HG02973 (cell line): Measurements from ENCODE around the gene MAGEA6.
"Not testable (repeated sequence)": the region's sequence is repeated elsewhere in the genome, so short reads cannot be mapped to it uniquely, and the experiment has no call there.

ENCODE experiments used
- ATAC-seq: cut with Tn5 transposase; IDR thresholded peaks from one replicate; pipeline ENCODE4 v1.9.1; 2021; ENCODE audit warnings: moderate library complexity; ENCODE audit not compliant: unreplicated experiment

MAGEA6 gene, protein sequence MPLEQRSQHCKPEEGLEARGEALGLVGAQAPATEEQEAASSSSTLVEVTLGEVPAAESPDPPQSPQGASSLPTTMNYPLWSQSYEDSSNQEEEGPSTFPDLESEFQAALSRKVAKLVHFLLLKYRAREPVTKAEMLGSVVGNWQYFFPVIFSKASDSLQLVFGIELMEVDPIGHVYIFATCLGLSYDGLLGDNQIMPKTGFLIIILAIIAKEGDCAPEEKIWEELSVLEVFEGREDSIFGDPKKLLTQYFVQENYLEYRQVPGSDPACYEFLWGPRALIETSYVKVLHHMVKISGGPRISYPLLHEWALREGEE

DNA sequence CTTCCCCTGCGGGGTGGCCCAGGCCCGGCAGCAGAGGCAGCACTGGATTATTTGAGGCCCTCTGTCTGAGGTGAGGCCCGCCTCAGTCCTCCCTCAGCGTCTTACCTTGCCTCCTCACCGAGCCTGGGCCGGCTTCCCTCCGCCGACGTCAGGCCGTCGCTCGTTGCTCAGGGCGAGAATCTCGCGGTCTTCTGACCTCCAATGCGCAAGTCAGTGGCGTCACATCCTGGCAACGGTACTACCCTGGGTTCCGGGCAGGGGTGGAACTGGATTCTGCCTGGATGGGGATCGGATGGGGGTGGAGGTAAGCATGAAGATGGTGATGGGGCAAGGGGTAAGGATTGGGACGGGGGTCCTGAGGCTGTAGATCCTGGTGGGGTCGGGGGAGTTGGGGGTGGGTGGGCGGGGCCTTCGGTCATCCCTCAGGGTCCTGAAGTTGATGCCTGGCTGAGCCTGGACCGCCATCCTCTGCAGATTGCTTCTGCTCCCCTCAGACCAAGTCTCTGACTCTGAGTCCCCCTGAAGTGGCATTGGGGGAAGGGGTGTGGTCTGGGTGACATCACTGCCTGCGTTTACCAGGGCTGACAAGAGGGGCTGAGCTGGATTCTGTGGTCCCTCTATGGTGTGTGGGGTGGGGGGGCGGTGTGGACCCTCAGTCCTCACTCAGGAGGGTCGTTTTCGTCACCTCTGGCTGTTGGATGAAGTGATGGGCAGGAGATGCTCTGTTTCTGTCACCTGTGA is at the start of gene MAGEA6:
Gene MAGEA6, minus strand, starts transcription at position 141 of the 741 bp plus-strand sequence. CDS start 2,039 bp downstream, outside the sequence.
- not testable (repeated sequence) for ATAC-seq

DNA sequence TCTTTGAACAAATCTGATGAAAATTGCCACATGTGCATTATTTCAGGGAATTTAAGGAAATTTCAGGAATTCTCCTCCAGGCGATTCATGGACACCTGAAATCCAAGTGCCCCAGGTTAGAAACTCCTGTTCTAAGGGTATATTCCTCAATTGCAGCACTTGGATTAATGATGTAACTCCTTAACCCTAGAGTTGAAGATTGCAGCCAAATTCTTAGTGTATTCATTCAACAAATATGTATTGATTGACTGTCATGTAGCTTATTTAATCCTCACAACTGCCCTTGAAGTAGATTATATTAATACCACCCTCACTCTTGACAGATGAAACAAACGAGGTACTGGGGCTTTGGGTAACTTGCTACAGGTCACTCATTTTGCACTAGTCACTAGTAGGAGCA is 49.8 kb upstream of the MAGEA6 start:
- no peak for ATAC-seq

DNA sequence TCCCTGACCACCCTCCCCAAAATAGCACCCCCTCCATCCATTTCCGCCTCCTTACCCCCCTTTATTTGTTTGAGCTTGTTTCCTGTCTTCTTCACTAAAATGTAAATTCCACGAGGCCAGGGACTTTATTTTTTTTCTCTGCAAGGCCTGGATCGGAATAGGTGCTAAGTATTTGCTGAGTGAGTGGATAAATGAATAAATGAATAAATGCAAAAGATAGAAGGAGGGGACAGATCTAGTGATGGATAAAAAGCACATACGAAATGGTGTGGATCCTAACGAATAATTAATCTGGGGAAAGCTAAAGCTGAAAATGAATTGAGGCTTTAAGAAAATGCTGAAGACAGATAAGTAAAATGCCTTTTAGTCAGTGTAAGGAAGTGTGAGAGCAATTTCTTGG is 48.9 kb upstream of the MAGEA6 start:
- ATAC-seq, result no peak

DNA sequence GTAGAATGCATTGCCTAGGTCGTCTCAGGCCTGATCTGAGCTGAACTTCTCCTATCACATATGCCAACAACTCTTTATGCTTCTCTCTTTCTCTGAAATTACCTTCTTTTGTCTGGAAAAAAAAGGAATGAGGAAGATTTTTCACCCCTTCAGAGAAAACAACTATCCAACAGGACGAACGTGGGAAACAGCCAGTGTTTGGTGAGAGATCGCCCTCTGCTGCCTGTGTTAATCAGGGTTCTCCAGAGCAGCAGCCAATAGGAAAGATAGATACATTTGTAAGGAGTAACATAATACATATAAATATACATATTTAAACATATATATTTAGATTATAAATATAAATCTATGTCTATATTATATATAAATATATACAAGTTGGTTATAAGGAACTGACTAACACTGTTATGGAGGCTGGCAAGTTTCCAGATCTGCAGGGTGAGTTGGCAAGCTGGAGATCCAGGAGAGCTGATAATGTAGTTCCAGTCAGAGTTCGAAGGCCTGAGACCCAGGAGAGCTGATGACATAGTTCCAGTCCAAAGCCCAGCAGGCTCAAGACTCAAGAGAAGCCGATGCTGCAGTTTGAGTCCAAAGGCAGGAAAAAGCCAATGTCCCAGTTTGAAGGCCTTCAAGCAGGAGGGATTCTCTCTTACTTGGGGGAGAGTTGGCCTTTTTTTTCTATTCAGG is 47.7 kb upstream of the MAGEA6 start:
- ATAC-seq, result no peak

DNA sequence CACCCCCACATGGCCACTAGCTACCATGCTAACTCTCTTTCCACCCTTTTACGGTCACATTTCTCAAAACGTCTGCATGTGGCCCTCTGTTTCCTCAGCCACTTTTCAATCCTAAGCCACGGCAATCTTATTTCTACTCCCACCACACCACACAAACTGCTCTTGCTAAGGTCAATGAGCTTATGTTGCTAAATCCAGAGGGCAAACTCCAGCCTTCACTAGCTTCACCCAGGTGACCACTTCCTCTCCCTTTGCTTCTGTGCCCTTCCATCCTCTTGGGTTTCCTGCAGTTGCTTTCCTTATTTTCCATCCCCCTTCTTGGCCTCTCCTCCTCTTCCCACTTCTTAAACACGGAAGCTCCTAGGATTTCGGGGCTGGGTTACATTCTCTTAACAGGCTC is 44.6 kb upstream of the MAGEA6 start:
- no peak for ATAC-seq

DNA sequence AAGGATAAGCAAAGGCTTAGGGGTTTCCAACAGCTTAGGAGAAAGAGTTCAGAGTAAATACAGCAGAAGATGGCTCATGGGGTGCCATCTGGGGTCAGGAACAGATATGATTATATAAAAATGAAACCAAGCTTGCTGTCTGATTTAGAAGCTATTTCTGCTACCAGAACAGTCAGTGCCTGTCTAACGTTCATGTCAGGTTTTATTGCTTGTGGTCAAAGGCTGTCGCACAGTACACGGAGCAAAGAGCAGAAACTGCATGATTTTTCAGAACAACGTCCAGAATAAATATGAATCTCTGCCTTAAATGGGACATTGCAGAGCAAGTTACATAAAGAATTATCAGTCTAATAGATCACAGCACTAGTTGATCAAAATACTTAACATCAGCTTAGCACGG is 43.7 kb upstream of the MAGEA6 start:
- no peak for ATAC-seq

DNA sequence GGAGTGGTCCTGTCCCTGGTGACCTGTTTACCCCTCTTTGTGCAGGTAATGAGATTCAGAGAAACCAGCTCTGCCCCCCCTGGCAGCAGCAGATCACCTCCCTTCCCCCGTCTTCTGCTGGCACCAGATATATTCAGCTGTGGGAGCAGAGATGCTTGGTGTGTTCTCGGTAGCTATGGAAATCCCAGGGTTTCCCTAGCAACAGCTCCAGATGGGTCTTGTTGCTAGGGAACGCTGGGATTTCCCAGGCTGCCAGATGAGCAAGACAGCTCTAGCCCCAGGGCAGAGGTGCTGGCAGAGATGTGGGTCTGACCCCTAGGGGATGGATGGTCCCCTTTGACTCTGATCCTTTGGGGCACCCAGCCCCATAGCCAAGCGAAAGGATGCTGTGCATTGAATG is 40.9 kb upstream of the MAGEA6 start:
- ATAC-seq, result no peak

DNA sequence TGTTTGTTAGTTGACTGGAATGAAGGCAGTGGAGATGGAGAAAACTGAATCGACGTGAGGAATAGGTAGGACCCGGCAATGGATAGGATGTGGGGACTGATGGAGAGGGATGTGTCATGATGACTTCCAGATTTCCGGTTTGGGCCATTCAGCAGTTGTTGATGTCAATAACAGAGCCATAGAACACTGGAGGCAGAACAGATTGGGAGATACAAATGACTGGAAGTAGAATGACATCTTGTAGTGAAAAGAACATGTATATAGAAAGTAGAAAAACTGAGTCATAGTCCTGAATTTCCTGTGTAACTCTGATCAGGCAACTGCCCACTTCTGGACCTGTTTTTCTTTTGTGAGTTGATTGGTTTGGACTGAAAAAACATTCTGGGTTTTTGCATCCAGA is 36.5 kb upstream of the MAGEA6 start:
- no peak for ATAC-seq

DNA sequence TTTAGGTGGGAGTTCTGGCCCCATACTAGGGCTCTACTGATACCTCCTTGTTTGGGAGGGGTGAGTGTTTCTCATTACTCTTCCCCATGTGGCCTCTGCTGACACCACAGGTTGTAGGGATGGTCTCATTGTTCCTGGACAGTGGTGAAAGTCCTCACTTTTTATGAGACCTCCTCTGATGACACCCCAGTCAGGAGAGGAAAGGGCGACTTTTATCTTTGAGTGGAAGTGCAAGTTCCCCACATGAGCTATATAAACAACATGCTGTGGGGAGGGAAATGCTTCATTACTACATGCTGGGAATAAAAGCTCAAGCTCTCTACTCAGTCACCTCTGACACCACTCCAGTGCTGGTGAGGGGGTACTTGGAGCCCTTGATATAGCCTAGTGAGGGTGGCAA is 29.5 kb upstream of the MAGEA6 start:
- ATAC-seq, result no peak

DNA sequence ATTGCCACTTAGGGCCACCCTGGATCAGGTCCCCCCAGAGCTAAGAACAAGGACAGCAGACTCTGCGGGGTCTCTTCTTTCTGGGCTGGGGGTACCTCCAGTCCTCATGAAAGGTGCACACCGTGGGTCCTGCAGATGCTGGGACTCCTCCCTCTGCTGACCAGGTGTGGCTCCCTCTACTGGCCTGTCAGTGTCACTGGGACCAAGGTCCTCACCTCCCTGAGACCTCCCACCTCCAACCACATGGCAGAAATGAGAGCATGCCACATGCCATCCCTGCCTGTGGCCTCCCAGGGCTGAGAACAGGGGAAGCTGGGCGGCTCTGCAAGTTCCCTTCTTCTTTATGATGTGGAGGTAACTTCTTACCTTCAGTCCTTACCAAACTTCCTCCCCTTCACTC is 17.6 kb upstream of the MAGEA6 start:
- ATAC-seq, result peak; percentile 83

DNA sequence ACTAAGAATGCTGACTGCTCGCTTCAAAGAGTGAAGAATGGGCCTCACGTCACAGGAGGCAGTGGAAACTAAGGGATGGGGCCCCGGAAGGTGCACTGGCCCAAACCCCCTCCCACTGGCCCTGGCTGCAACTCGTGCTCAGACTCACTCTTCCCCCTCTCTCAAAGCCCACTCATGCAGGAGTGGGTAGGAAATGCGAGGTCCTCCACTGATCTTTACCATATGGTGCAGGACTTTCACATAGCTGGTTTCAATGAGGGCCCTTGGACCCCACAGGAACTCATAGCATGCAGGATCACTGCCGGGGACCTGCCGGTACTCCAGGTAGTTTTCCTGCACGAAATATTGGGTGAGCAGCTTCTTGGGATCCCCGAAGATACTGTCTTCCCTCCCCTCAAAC is 2.9 kb downstream of the MAGEA6 start:
- ATAC-seq, result not testable (repeated sequence)

DNA sequence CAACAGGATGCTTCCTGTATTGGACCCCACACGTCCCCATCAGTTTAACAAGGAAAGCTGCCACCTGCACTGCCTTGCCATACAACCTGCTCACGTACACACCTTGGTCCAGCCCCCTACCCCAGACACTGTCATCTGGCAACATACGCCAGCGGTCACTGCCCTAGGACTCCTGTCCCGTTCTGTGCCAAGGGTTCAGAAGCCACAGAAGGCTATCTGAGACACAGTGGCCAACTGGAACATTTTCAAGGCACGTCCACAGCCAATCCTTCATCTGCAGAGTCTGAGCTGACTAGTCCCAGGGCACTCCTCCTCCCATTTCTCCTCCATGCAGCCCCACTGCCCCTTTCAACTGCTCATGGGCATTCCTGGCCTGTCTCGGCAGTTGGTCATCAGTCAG is 7.9 kb downstream of the MAGEA6 start:
- not testable (repeated sequence) for ATAC-seq

DNA sequence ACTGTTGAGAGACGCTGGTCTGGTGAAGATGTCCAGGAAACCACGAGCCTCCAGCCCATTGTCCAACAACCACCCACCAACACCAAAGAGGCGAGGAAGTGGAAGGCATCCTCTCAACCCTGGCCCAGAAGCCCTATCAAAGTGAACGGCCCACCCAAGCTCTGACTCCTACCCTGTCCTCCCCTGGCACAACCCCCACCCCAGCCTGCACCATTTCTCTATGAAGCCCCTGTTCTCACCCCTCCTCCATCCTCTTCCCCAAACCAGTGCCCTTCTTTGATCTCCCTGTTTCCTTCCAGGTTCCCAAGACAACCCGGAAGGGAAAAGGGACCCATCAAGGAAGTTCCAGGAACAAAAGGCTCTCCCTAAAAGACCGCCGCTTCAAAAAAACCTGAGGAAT is 9.9 kb downstream of the MAGEA6 start:
- ATAC-seq, result not testable (repeated sequence)

DNA sequence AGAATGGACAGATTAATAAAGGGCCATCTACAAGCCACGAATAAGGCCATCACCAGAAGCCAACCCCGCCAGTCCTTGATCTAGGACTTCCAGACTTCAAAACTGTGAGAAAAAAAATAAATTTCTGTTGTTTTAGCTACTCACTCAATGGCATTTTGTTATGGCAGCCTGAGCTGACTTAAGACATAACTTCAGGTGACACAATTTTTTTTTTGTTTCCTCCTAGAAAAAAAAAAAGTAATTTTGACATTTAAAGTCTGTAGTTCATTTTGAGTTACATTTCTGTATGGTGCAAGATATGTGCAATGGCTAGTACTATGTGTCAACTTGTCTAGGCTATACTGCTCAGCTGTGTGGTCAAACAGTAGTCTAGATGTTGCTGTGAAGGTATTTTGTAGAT is 10.6 kb downstream of the MAGEA6 start, which contains the start of gene CSAG3:
Gene CSAG3, plus strand, starts transcription at position 301 of the 400 bp plus-strand sequence.
- not testable (repeated sequence) for ATAC-seq

DNA sequence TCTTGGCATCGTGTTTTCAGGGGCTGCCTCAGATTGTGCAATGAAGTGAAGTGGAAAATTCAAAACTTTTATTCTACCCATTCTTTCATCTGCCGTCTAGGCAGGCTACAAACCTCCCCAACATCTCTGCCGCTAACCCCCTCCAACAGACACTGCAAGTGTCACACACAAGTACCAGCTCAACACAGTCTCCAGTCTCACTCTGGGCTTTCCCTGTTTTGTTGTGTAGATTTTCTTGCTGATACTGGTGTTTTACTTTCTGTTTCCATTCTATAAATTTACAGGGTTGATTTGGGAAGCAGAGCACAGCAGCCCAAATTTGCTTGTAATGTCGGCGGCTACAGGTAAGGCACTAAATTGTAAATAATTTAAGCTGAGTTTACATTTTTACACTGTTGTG is 14.6 kb downstream of the MAGEA6 start:
- not testable (repeated sequence) for ATAC-seq

DNA sequence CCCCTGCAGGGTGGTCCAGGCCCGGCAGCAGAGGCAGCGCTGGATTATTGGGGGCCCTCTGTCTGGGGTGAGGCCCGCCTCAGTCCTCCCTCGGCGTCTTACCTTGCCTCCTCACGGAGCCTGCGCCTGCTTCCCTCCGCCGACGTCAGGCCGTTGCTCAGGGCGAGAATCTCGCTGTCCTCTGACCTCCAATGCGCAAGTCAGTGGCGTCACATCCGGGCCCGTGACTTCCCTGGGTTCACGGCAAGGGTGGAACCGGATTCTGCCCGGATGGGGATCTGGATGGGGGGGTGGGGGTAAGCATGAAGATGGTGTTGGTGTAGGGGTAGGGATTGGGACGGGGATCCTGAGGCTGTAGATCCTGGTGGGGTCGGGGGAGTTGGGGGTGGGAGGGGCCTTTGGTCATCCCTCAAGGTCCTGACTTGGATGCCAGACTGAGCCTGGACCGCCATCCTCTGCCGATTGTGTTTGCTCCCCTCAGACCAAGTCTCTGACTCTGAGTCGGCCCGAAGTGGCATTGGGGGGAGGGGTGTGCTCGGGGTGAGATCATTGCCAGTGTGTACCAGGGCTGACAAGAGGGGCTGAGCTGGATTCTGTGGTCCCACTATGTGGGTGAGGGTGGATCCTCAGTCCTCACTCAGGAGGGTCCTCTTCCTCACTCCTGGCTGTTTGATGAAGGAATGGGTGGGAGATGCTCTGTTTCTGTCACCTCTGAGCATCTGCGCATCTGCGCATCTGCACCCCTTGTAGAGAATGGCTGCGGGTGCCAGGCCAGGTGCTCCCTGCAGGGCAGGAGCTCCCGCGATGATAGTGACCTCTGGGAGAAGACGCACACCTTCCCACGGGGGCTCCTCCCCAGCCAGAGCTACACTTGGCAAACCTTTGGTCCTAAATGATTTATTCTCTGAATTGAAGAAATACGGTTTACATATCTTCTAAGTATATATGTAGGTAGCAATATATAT is 15.5 kb downstream of the MAGEA6 start, which contains the start of gene MAGEA2:
Gene MAGEA2, minus strand, starts transcription at position 157 of the 965 bp plus-strand sequence. CDS start 2,479 bp downstream, outside the sequence.
- ATAC-seq, result not testable (repeated sequence)

DNA sequence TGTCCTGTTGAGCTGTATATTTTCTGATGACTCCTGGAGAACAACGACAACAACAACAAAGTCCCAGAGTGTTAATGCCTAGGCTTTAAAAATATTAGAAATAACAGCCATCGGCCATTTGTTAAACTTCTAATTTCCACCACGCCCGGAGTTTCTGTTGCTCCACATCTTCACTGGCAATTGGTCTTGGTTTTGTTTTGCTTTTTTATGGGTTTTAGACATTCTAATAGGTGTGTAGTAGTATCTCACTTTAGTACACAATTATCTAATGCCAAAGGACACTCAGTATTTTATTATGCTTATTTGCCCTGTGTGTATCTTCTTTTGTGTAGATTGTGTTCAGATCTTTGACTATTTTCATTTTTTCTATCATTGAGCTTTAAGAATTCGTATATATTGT is 30.9 kb downstream of the MAGEA6 start:
- no peak for ATAC-seq

DNA sequence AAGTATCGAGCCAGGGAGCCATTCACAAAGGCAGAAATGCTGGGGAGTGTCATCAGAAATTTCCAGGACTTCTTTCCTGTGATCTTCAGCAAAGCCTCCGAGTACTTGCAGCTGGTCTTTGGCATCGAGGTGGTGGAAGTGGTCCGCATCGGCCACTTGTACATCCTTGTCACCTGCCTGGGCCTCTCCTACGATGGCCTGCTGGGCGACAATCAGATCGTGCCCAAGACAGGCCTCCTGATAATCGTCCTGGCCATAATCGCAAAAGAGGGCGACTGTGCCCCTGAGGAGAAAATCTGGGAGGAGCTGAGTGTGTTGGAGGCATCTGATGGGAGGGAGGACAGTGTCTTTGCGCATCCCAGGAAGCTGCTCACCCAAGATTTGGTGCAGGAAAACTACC is 33.0 kb downstream of the MAGEA6 start:
- ATAC-seq, result not testable (repeated sequence)

DNA sequence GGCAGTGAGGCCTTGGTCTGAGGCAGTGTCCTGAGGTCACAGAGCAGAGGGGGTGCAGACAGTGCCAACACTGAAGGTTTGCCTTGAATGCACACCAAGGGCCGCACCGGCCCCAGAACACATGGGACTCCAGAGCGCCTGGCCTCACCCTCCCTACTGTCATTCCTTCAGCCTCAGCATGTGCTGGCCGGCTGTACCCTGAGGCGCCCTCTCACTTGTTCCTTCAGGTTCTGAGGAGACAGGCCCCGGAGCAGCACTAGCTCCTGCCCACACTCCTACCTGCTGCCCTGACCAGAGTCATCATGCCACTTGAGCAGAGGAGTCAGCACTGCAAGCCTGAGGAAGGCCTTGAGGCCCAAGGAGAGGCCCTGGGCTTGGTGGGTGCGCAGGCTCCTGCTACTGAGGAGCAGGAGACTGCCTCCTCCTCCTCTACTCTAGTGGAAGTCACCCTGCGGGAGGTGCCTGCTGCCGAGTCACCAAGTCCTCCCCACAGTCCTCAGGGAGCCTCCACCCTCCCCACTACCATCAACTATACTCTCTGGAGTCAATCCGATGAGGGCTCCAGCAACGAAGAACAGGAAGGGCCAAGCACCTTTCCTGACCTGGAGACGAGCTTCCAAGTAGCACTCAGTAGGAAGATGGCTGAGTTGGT is 33.5 kb downstream of the MAGEA6 start:
- ATAC-seq, result no peak

DNA sequence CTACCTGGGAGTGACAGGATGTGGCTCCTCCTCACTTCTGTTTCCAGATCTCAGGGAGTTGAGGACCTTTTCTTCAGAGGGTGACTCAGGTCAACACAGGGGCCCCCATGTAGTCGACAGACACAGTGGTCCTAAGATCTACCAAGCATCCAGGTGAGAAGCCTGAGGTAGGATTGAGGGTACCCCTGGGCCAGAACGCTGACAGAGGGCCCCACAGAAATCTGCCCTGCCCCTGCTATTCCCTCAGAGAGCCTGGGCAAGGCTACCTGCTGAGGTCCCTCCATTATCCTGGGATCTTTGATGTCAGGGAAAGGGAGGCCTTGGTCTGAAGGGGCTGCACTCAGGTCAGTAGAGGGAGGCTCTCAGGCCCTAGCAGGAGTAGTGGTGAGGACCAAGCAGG is 34.4 kb downstream of the MAGEA6 start:
- no peak for ATAC-seq
